Lung (tissue), 12 donors: ENCODE data around the gene ADAMTS6. TPM values are rescaled to one million over a fixed set of nuclear protein-coding genes. Genes with fewer than 3 reads are reported as not detected.
"Not testable (repeated sequence)": the region's sequence is repeated elsewhere in the genome, so short reads cannot be mapped to it uniquely, and the experiment has no call there.

Experiments
- ATAC-seq: fragments of 200-7000 bp; cut with Tn5 transposase; one replicate; pipeline ENCODE4 v1.9.1; 2020; ENCODE audit warnings: moderate number of reproducible peaks; ENCODE audit not compliant: insufficient read depth, low FRiP score
- DNase-seq, 3 donors: peaks; one replicate each; pipeline ENCODE4 v3.0.0-alpha.2; 2013 to 2017
- H3K27ac ChIP-seq, 2 donors: one replicate each; pipeline ENCODE4 v1.5.1; 2013; ENCODE audit warnings: mild to moderate bottlenecking in 2 of 2, moderate library complexity in 2 of 2, control low read depth in 1 of 2, inconsistent platforms in 1 of 2, low read depth in 1 of 2, low read length in 1 of 2
- H3K27me3 ChIP-seq, 3 donors: one replicate each; pipeline ENCODE4 v1.5.1; 2013; ENCODE audit warnings: low read length in 2 of 3; ENCODE audit not compliant: control insufficient read depth in 3 of 3, insufficient read depth in 3 of 3
- H3K36me3 ChIP-seq, 4 donors: one replicate each; pipeline ENCODE4 v1.5.1; 2013; ENCODE audit warnings: low read length in 4 of 4, mild to moderate bottlenecking in 1 of 4, moderate library complexity in 1 of 4; ENCODE audit not compliant: control insufficient read depth in 4 of 4, insufficient read depth in 4 of 4
- H3K4me1 ChIP-seq, 5 donors: one replicate each; pipeline ENCODE4 v1.5.1; 2013; ENCODE audit warnings: low read length in 5 of 5, mild to moderate bottlenecking in 2 of 5, moderate library complexity in 1 of 5; ENCODE audit not compliant: control insufficient read depth in 5 of 5, insufficient read depth in 5 of 5
- H3K4me3 ChIP-seq: one replicate; pipeline ENCODE4 v1.5.1; 2013; ENCODE audit warnings: mild to moderate bottlenecking, control low read depth, moderate library complexity
- H3K9ac ChIP-seq, 2 donors: one replicate each; pipeline ENCODE4 v1.5.1; 2013; ENCODE audit warnings: low read length in 2 of 2, control low read depth in 1 of 2; ENCODE audit not compliant: insufficient read depth in 1 of 2
- H3K9me3 ChIP-seq, 4 donors: one replicate each; pipeline ENCODE4 v1.5.1; 2013; ENCODE audit warnings: low read length in 3 of 4, mild to moderate bottlenecking in 1 of 4, moderate library complexity in 1 of 4; ENCODE audit not compliant: control insufficient read depth in 4 of 4, insufficient read depth in 3 of 4
- CTCF ChIP-seq: IDR thresholded peaks from 2 replicates; pipeline ENCODE4 v1.5.1; 2012; ENCODE audit warnings: mild to moderate bottlenecking; ENCODE audit errors: control extremely low read depth, extremely low read depth
- WGBS, 2 donors: extraction: QIAGEN DNeasy Blood & Tissue Kit; methylation state at CpG; one replicate each; pipeline ENCODE4 v1.1.7; 2013; 5-methylcytosine and 5-hydroxymethylcytosine counted together
- polyA plus RNA-seq, 2 donors: library from polyadenylated mRNA; stranded (reverse); fragments of 200-250 nt; gene quantifications; one replicate each; pipeline ENCODE4 v1.2.1, GENCODE V29; 2013
- total RNA-seq, 2 donors: library from RNA; depleted of rRNA in 1 of 2; stranded (reverse); fragments of >200 nt in 1 of 2; gene quantifications; one replicate each; pipeline ENCODE4 v1.2.1, GENCODE V29; 2014 to 2021
- donor health status: control.
- donor health status: control.
- donor health status: Bipolar disorder and iron deficiency.
- donor health status: healthy.
- donor health status: DM: yes; HTN: yes; CAD: no.

Gene ADAMTS6
- total and polyA plus RNA-seq, 4 donors = 0.19 to 16.8 (median 3.3) TPM

GRCh38 chr5:65390208-65390607 lies 91.5 kb downstream of the ADAMTS6 start:
- H3K9me3 ChIP-seq = no peaks in the 10 kb centered on the region
- no peak overlapping the region for H3K27ac ChIP-seq
- no peak for ATAC-seq
- no peaks in the 10 kb centered on the region for H3K27me3 ChIP-seq
- peaks cover 0 to 17% (median 0%) of the 10 kb centered on the region in 5 donors for H3K4me1 ChIP-seq
- H3K36me3 ChIP-seq = no peaks in the 10 kb centered on the region
- TF ChIP-seq CTCF = no peak
- 84 to 89% methylated on average over 3 of the region's 3 CpGs for WGBS, 2 donors
- no peak overlapping the region for H3K4me3 ChIP-seq
- DNase-seq = no peak
- H3K9ac ChIP-seq = no peak overlapping the region

- Histone ChIP-seq H3K4me3 (no peak overlapping the region), H3K9ac (no peak overlapping the region), H3K27me3 (no peaks in the 10 kb centered on the region), H3K36me3 (no peaks in the 10 kb centered on the region), H3K9me3 (no peaks in the 10 kb centered on the region), H3K27ac (no peak overlapping the region), H3K4me1 (no peaks in the 10 kb centered on the region)
- no peak for ATAC-seq
- WGBS, 2 donors = 90 to 95% methylated on average over 7 of the region's 7 CpGs
- TF ChIP-seq CTCF = no peak
- no peak for DNase-seq
These were observed 97.9 kb downstream of the ADAMTS6 start for GRCh38 chr5:65383859-65384258.

GRCh38 chr5:65382582-65382981 lies 99.1 kb downstream of the ADAMTS6 start:
- no peaks in the 10 kb centered on the region for H3K4me1 ChIP-seq
- no peak overlapping the region for H3K27ac ChIP-seq
- H3K36me3 ChIP-seq = no peaks in the 10 kb centered on the region
- DNase-seq = no peak
- no peak for ATAC-seq
- H3K27me3 ChIP-seq = no peaks in the 10 kb centered on the region
- H3K9ac ChIP-seq = no peak overlapping the region
- no peaks in the 10 kb centered on the region for H3K9me3 ChIP-seq
- 84 to 93% methylated on average over 1 of the region's 1 CpG for WGBS, 2 donors
- TF ChIP-seq CTCF = no peak
- no peak overlapping the region for H3K4me3 ChIP-seq

- not testable (repeated sequence) for H3K36me3 ChIP-seq, H3K4me3 ChIP-seq, DNase-seq, H3K9me3 ChIP-seq, ATAC-seq, H3K9ac ChIP-seq, H3K27ac ChIP-seq, H3K4me1 ChIP-seq, H3K27me3 ChIP-seq
- WGBS, 2 donors = 94 to 96% methylated on average over 15 of the region's 15 CpGs
These were observed 111.2 kb downstream of the ADAMTS6 start for GRCh38 chr5:65370505-65370904.
